Progenitor cell of endocrine pancreas (in vitro differentiated cells): ENCODE results near the gene NAA30. TPM values are rescaled to one million over a fixed set of nuclear protein-coding genes. Genes with fewer than 3 reads are reported as not detected.

Source experiments
- DNase-seq: peaks from one replicate; pipeline ENCODE4 v3.0.0; 2021; ENCODE audit warnings: low spot score; ENCODE audit not compliant: unreplicated experiment
- H3K27ac Mint-ChIP-seq: 2 replicates; pipeline ENCODE4 v1.8.0; 2021; ENCODE audit warnings: mild to moderate bottlenecking, moderate library complexity, mixed read lengths
- H3K27me3 Mint-ChIP-seq: 2 replicates; pipeline ENCODE4 v1.8.0; 2021; ENCODE audit warnings: mixed read lengths
- H3K36me3 Mint-ChIP-seq: 2 replicates; pipeline ENCODE4 v1.8.0; 2022; ENCODE audit warnings: mixed read lengths; ENCODE audit not compliant: insufficient read depth
- H3K4me1 Mint-ChIP-seq: 2 replicates; pipeline ENCODE4 v1.8.0; 2021; ENCODE audit warnings: low read depth, mixed read lengths
- H3K4me3 Mint-ChIP-seq: 2 replicates; pipeline ENCODE4 v1.8.0; 2021; ENCODE audit warnings: low read depth, mild to moderate bottlenecking, moderate library complexity, mixed read lengths
- H3K9me3 Mint-ChIP-seq: 2 replicates; pipeline ENCODE4 v1.8.0; 2021; ENCODE audit warnings: low read depth, mixed read lengths
- total RNA-seq: library from RNA; stranded (reverse); gene quantifications from 2 replicates; pipeline ENCODE4 v1.2.1, GENCODE V29; 2021
- TF ChIP-seq, protein P1 (sequence below): fragments of 200-600 bp; sonication (generic); IDR thresholded peaks from one replicate; pipeline ENCODE4 v1.5.0; 2021; ENCODE audit warnings: antibody characterized with exemption, mild to moderate bottlenecking; ENCODE audit not compliant: unreplicated experiment

NAA30 gene
- total RNA-seq, 1 donor from 2014 or later: 24.2 TPM

DNA sequence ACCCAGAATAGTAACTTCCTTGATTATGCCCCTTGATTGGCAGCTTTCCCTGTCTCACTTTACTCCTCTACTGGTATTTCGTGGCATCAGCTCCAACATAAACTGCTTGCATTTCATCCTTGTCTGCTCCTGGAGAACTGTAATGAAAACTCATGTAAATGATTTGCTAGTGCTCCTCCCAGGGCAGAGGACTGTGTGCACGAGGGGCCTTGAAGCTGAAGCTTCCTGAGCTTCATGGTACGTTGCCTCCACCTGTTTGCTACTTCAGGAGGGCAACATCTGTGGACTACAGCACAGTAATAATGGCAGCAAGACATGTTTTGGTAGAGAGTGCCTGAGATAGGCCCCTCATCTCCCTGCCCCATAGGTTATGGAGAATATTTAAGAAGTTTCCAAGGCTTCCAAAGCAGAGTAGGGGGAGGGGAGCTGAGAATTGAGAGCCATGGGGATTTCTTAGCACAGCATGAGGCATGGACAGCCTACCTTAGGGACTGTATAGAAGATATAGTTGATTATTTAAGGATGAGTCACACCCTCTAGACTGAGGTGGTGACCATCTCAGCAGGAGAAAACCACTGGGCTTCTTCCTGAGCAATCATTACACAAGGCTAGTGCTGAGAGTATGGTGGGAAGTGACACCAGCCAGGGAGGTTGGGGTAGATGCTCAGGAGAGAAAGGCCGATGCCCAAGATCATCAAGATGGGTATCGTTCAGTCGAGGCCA lies 73.8 kb downstream of the NAA30 start:
- no peak for DNase-seq
- no peaks in the 10 kb centered on the region for H3K27me3 Mint-ChIP-seq
- H3K4me1 Mint-ChIP-seq: no peaks in the 10 kb centered on the region
- TF ChIP-seq, protein P1, sequence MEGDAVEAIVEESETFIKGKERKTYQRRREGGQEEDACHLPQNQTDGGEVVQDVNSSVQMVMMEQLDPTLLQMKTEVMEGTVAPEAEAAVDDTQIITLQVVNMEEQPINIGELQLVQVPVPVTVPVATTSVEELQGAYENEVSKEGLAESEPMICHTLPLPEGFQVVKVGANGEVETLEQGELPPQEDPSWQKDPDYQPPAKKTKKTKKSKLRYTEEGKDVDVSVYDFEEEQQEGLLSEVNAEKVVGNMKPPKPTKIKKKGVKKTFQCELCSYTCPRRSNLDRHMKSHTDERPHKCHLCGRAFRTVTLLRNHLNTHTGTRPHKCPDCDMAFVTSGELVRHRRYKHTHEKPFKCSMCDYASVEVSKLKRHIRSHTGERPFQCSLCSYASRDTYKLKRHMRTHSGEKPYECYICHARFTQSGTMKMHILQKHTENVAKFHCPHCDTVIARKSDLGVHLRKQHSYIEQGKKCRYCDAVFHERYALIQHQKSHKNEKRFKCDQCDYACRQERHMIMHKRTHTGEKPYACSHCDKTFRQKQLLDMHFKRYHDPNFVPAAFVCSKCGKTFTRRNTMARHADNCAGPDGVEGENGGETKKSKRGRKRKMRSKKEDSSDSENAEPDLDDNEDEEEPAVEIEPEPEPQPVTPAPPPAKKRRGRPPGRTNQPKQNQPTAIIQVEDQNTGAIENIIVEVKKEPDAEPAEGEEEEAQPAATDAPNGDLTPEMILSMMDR: no peak
- no peak overlapping the region for H3K4me3 Mint-ChIP-seq
- H3K9me3 Mint-ChIP-seq: peaks cover 10% of the 10 kb centered on the region
- peaks cover 26% of the 10 kb centered on the region for H3K36me3 Mint-ChIP-seq
- no peak overlapping the region for H3K27ac Mint-ChIP-seq

Other genes with a start within 250 kb of the NAA30 start
- 88.8 and 88.9 TPM in 2 replicates for gene EXOC5, start 121.7 kb upstream of the NAA30 start, total RNA-seq
- 44.1 and 48.1 TPM in 2 replicates for gene AP5M1, start 121.6 kb upstream of the NAA30 start, total RNA-seq
- gene CCDC198, start 103.3 kb downstream of the NAA30 start, total RNA-seq: 150 and 178 TPM in 2 replicates